NK-92 (cell line): ENCODE measurements around the gene MACF1.
"Not testable (repeated sequence)": the region's sequence is repeated elsewhere in the genome, so short reads cannot be mapped to it uniquely, and the experiment has no call there.

Experiments used
- DNase-seq: peaks from one replicate; lab custom pipeline; 2025; ENCODE audit not compliant: unreplicated experiment; lab: John Stamatoyannopoulos, UW

Gene MACF1

DNA sequence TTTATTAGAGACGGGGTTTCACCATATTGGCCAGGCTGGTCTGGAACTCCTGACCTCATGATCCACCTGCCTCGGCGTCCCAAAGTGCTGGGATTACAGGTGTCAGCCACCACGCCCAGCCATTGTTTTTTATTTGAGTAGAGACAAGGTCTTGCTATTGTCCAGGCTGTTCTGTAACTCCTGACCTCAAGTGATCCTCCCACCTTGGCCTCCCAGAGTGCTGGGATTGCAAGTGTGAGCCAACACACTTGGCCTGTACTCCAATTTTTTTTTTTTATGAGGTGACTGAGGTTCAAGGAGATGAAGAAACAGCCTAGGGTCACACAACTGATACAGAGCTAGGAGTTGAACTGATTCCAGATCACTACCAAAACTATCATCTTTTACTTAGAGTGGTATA lies 245.5 kb downstream of the MACF1 start:
- DNase-seq: not testable (repeated sequence)

- no peak for DNase-seq
These were observed 246.6 kb downstream of the MACF1 start for GRCh38 chr1:39450956-39451606.

- no peak for DNase-seq
These were observed 247.6 kb downstream of the MACF1 start for GRCh38 chr1:39452081-39452480.

GRCh38 chr1:39452540-39452939 lies 248.0 kb downstream of the MACF1 start:
- DNase-seq: no peak

DNA sequence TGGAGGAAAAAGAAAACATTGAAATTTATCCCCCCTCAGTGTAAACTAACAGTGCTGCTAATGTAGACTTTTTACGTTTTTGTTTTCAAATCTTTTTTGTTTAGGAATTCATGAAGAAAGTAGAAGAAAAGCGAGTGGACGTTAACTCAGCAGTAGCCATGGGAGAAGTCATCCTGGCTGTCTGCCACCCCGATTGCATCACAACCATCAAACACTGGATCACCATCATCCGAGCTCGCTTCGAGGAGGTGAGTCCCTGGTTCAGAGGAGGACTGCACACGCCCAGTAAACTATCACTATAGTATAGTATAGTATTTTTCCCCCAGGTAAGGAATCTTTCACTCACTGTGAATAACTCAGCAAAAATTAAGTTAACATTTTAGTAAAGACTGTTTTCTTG lies 249.1 kb downstream of the MACF1 start:
- no peak for DNase-seq

GRCh38 chr1:39458991-39459390 lies 254.5 kb downstream of the MACF1 start:
- DNase-seq: no peak

DNA sequence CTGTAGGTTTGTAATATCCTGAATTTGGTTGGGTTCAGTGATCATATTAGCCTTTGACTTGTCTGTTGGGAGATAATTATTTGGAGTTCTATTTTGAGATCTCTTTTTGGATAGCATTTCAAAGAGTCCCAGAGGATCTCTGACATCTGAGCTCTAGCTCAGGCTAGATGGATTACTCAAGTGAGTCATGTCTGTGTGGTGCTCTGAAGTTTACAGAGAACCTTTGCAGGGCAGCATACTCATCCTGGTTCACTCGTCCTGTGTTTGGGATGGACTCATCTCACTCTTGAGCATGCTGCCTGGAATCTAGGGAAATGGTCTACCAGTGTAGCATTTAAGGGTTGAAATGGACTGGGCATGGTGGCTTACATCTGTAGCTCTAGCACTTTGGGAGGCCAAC lies 257.6 kb downstream of the MACF1 start:
- no peak for DNase-seq

GRCh38 chr1:39466413-39467107 lies 262.1 kb downstream of the MACF1 start:
- DNase-seq: no peak

DNA sequence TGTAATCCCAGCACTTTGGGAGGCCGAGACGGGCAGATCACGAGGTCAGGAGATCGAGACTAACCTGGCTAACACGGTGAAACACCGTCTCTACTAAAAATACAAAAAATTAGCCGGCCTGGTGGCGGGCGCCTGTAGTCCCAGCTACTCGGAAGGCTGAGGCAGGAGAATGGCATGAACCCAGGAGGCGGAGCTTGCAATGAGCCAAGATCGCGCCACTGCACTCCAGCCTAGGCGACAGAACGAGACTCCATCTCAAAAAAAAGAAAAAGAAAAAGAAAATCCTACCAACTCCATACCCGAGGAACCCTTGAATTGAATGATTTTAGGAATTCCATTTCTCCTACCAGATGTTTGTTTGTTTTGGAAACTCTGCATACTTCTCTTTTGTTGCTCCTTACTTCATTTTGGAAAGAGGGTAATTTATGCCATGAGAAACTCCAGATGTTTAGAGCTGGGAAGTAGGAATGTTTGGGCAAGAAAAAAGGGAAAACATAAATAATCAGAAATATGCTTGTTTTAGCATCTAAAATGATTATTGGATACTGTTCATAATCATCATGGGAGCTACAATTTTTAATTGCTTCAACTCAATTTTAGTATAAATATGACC lies 262.7 kb downstream of the MACF1 start:
- not testable (repeated sequence) for DNase-seq

DNA sequence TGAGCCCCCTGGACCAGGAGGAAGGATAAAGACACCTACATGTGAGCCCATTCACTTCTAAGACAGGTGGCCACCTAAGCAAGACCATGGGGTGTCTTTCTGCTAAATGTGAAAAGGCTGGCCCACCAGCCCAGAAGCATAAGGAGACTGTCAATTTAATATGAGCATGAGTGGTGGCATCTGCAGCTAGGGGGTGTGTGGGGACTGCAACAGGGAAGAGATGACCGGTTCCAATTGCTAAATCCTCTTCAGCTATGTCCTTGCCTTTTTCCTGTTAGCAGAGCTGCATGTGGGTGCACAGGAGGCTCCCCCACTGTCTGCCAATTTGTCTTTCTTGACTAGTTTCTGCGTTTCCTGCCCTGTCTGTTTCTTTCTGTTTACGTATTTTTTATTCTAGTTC lies 264.7 kb downstream of the MACF1 start:
- no peak for DNase-seq

DNA sequence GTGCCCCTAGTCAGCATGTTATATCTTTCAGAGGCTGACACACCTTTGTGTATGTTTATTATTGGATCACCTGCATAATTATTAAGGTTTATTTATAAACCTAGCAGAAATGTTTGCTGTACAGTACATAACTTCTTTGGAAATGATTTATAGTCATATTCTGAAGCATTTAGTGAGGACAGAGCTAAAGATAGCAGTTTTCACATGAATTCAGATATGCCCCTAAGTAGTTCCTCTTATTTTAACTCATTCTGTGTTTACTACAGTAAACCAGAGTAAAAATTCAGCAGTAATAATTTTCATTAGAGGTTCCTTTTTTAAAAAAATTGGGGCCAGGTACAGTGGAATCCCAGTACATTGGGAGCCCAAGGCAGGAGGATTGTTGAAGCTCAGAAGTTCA lies 265.5 kb downstream of the MACF1 start:
- DNase-seq: no peak

- no peak for DNase-seq
These were observed 268.3 kb downstream of the MACF1 start for GRCh38 chr1:39472826-39473225.

DNA sequence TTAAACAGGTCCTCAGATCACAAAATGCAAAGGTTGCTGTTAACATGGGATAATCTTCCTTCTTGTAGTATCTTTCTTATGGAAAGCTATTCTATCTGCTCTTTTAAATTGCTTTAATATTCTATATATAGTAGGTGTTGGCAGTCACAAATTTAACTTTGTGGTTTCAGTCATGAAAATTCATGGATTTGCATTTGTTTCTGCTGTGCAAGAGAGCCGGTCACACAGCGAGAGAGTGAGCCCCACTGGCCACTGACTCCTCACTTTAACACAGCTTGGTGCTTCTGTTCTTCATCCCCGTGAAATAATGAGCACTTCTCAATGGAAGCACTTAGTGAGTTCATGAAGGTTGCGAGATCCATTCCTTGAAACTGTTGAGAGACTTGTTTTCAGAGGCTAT lies 268.8 kb downstream of the MACF1 start:
- no peak for DNase-seq

GRCh38 chr1:39474810-39475209 lies 270.3 kb downstream of the MACF1 start:
- no peak for DNase-seq

DNA sequence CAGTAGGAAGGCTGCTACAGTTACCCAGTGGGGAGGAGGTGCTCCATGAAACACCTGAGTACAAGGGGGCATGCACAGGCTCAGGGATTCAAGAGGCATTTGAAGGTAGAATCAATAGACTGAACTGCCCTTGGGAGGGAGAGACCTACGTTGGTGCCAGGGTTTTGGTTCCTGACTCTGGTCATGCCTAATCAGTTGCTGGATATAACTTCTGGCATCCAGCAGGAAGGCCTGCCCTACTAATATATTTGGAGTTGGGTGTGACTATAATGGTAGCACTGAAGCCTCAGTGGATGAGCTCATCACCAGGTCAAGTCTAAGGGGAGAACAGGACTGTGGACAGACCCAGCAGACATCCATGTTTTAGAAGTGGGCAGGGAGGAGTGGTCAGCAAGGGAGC lies 271.1 kb downstream of the MACF1 start:
- DNase-seq: not testable (repeated sequence)

DNA sequence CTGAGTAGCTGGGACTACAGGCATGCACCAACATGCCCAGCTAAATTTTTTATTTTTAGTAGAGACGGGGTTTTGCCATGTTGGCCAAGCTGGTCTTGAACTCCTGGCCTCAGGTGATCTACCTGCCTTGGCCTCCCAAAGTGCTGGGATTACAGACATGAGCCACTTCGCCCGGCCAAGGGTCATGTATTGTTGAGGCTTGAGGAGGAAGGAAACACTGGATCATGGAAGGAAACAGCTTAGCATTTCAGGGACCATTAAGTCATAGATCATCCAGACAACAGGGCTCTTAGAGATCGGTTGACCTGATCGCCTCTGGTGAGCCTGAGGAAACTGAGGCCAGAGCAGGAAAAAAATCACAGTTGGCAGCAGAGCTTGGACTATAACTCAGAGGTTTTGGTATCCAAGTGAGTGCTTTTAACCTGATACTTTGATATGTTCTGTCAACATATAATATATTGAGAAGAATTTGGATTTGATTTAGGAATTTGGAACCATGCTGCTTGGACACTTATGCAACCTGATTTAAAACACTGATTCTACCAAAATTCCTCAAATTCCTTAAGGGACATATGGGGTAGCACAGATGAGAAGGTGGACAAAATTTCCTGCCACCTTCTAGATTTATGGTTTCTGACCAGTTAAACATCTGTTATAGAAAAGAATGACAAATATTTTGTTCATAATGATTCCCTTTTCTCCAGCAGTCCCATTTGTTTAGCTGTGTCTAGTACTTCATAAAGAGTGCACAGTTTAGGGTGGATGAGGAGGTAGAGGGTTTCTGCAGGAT lies 273.8 kb downstream of the MACF1 start:
- DNase-seq: no peak

GRCh38 chr1:39481289-39481688 lies 276.8 kb downstream of the MACF1 start:
- DNase-seq: no peak

- DNase-seq: no peak
These were observed 278.8 kb downstream of the MACF1 start for GRCh38 chr1:39483276-39483675.

DNA sequence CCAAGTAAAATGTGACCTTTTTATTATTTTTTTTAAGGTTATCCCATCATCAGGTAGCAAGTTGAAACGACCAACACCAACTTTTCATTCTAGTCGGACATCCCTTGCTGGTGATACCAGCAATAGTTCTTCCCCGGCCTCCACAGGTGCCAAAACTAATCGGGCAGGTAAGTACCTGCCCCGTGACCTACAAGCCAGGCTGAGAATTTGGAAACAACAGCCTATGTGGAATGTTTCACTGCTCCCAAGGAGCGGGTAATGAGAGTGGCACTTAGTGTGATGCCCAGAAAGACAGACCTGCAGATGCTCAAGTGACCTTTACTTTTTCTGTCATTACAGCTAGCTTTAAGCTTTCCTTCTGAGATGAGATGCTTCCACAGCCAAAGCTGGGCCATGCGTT lies 280.1 kb downstream of the MACF1 start:
- DNase-seq: no peak

DNA sequence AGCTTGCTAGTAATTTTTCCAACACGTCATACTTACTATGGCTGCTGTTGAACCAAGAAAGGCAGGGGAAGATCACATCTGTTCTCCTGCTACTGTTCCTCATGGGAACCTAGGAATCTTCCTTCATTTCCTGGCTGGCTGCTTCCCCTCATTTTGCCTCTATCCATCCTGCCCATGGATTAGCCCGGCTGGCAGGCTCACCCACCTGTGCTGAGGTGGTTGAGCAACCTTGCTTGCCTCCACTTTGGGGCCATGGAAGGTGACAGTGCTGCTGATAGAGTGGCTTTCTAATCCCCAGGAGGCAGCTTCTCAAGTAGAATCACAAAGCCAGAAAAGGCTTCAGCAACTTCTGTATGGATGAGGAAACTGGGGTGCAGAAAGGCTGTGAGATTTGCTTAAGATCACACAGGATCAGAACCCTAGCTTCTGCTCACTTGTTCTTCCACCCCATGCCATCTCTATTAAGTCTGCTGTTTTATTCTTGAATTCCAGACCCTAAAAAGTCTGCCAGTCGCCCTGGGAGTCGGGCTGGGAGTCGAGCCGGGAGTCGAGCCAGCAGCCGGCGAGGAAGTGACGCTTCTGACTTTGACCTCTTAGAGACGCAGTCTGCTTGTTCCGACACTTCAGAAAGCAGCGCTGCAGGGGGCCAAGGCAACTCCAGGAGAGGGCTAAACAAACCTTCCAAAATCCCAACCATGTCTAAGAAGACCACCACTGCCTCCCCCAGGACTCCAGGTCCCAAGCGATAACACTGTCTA lies 280.7 kb downstream of the MACF1 start:
- DNase-seq: no peak

- no peak for DNase-seq
These were observed 283.6 kb downstream of the MACF1 start for GRCh38 chr1:39488012-39488545.
